HG03066 (cell line): ENCODE data around the gene BRINP1.

ENCODE experiments used
- ATAC-seq: cut with Tn5 transposase; IDR thresholded peaks from one replicate; pipeline ENCODE4 v1.9.1; 2021; ENCODE audit warnings: low read depth; ENCODE audit not compliant: unreplicated experiment

Gene BRINP1

GRCh38 chr9:119368681-119369581 lies at the start of gene BRINP1:
TSS of gene BRINP1 (minus strand) at chr9:119369435. CDS start at chr9:119313355, 56,080 bp downstream.
- ATAC-seq = no peak

- no peak for ATAC-seq
Measured at GRCh38 chr9:119418721-119419120, 49.5 kb upstream of the BRINP1 start.

GRCh38 chr9:119416793-119417192 lies 47.6 kb upstream of the BRINP1 start:
- ATAC-seq = no peak

GRCh38 chr9:119412399-119412798 lies 43.2 kb upstream of the BRINP1 start:
- no peak for ATAC-seq

- ATAC-seq = no peak
Measured at GRCh38 chr9:119409552-119409951, 40.3 kb upstream of the BRINP1 start.

GRCh38 chr9:119400606-119401005 lies 31.4 kb upstream of the BRINP1 start:
- ATAC-seq = no peak

GRCh38 chr9:119398350-119398749 lies 29.1 kb upstream of the BRINP1 start:
- ATAC-seq = no peak

GRCh38 chr9:119391878-119392277 lies 22.6 kb upstream of the BRINP1 start:
- ATAC-seq = no peak

GRCh38 chr9:119375892-119376291 lies 6.7 kb upstream of the BRINP1 start:
- no peak for ATAC-seq

GRCh38 chr9:119372951-119373350 lies 3.7 kb upstream of the BRINP1 start:
- ATAC-seq = no peak

GRCh38 chr9:119370816-119371215 lies 1.6 kb upstream of the BRINP1 start:
- no peak for ATAC-seq

- no peak for ATAC-seq
Measured at GRCh38 chr9:119369680-119370366, 588 bp upstream of the BRINP1 start.

- ATAC-seq = no peak
Measured at GRCh38 chr9:119368179-119368578, 1.1 kb downstream of the BRINP1 start.

- ATAC-seq = no peak
Measured at GRCh38 chr9:119367683-119368075, 1.6 kb downstream of the BRINP1 start.

- no peak for ATAC-seq
Measured at GRCh38 chr9:119366909-119367682, 2.1 kb downstream of the BRINP1 start.

- no peak for ATAC-seq
Measured at GRCh38 chr9:119365291-119366027, 3.8 kb downstream of the BRINP1 start.

GRCh38 chr9:119360237-119360636 lies 9.0 kb downstream of the BRINP1 start:
- ATAC-seq = no peak

- ATAC-seq = no peak
Measured at GRCh38 chr9:119357336-119358096, 11.7 kb downstream of the BRINP1 start.

GRCh38 chr9:119349351-119349825 lies 19.8 kb downstream of the BRINP1 start:
- ATAC-seq = no peak
